HEK293 (cell line): ENCODE data around the gene ASB17.

Source experiments
- CTCF ChIA-PET: fragments of 350-600 bp; formaldehyde crosslinking; extraction: SDS; loops from one replicate; lab custom pipeline; 2021; ENCODE audit warnings: antibody characterized with exemption; lab: Yijun Ruan, JAX
- POLR2A ChIA-PET: fragments of 300-600 bp; formaldehyde crosslinking; extraction: SDS; loops from one replicate; lab custom pipeline; 2020; ENCODE audit warnings: antibody characterized with exemption, inconsistent platforms; lab: Yijun Ruan, JAX
- H3K27ac ChIP-seq: fragments of 200-500 bp; sonication (Bioruptor generic); 2 replicates; pipeline ENCODE4 v1.5.1; 2014; ENCODE audit warnings: low read depth, low read length, control low read depth, inconsistent platforms; ENCODE audit errors: extremely low read depth
- H3K36me3 ChIP-seq, 2 experiments: fragments of 200-500 bp in 1 of 2; sonication (Bioruptor generic) in 1 of 2; 1 replicate in 1 of 2; 2 replicates in 1 of 2; pipeline ENCODE4 v1.5.1; 2014 to 2017; ENCODE audit warnings: inconsistent platforms in 2 of 2, low read length in 2 of 2; ENCODE audit not compliant: control insufficient read depth in 2 of 2, insufficient read depth in 1 of 2
- H3K4me1 ChIP-seq: fragments of 200-500 bp; sonication (Bioruptor generic); 2 replicates; pipeline ENCODE4 v1.5.1; 2014; ENCODE audit warnings: mild to moderate bottlenecking, low read length, inconsistent platforms; ENCODE audit not compliant: control insufficient read depth, insufficient read depth
- H3K4me3 ChIP-seq: 2 replicates; pipeline ENCODE4 v1.5.1; 2011; ENCODE audit warnings: low read depth, mild to moderate bottlenecking, control low read depth, low read length, moderate library complexity
- H3K9me3 ChIP-seq: fragments of 200-500 bp; sonication (Bioruptor generic); 2 replicates; pipeline ENCODE4 v1.5.1; 2014; ENCODE audit warnings: low read depth, low read length, inconsistent platforms; ENCODE audit not compliant: control insufficient read depth, insufficient read depth
- GLI4 ChIP-seq: fragments of 450-650 bp; formaldehyde crosslinking; IDR thresholded peaks from 2 replicates; pipeline ENCODE4 v1.5.1; 2016; ENCODE audit warnings: missing biosample characterization, missing genetic modification characterization
- GLIS1 ChIP-seq: fragments of 450-650 bp; formaldehyde crosslinking; IDR thresholded peaks from 2 replicates; pipeline ENCODE4 v1.5.1; 2016; ENCODE audit warnings: missing biosample characterization, missing genetic modification characterization
- GLIS2 ChIP-seq: fragments of 450-650 bp; formaldehyde crosslinking; IDR thresholded peaks from 2 replicates; pipeline ENCODE4 v1.5.1; 2016; ENCODE audit warnings: missing biosample characterization, missing genetic modification characterization
- KLF10 ChIP-seq: fragments of 450-650 bp; IDR thresholded peaks from 2 replicates; pipeline ENCODE4 v1.5.1; 2018; ENCODE audit warnings: missing biosample characterization, mild to moderate bottlenecking, missing genetic modification characterization
- KLF8 ChIP-seq: fragments of 450-650 bp; formaldehyde crosslinking; IDR thresholded peaks from 2 replicates; pipeline ENCODE4 v1.5.1; 2016; ENCODE audit warnings: missing biosample characterization, missing genetic modification characterization
- PATZ1 ChIP-seq: fragments of 450-650 bp; formaldehyde crosslinking; IDR thresholded peaks from 2 replicates; pipeline ENCODE4 v1.5.1; 2016; ENCODE audit warnings: missing biosample characterization, missing genetic modification characterization
- TCF7L2 ChIP-seq: IDR thresholded peaks from 2 replicates; pipeline ENCODE4 v1.6.1; 2011; ENCODE audit warnings: low read depth, mild to moderate bottlenecking, inconsistent platforms, low read length, moderate library complexity, borderline replicate concordance
- ZBTB7A ChIP-seq: fragments of 450-650 bp; formaldehyde crosslinking; IDR thresholded peaks from 2 replicates; pipeline ENCODE4 v1.5.1; 2016; ENCODE audit warnings: low read depth, missing biosample characterization, missing genetic modification characterization
- ZEB2 ChIP-seq: fragments of 450-650 bp; formaldehyde crosslinking; IDR thresholded peaks from 2 replicates; pipeline ENCODE4 v1.5.1; 2016; ENCODE audit warnings: missing biosample characterization, missing genetic modification characterization
- ZNF112 ChIP-seq: fragments of 450-650 bp; formaldehyde crosslinking; IDR thresholded peaks from 2 replicates; pipeline ENCODE4 v1.5.0; 2017; ENCODE audit warnings: missing biosample characterization, missing genetic modification characterization
- ZNF138 ChIP-seq: fragments of 450-650 bp; formaldehyde crosslinking; IDR thresholded peaks from 2 replicates; pipeline ENCODE4 v1.5.1; 2016; ENCODE audit warnings: missing biosample characterization, missing genetic modification characterization, borderline replicate concordance
- ZNF416 ChIP-seq: fragments of 450-650 bp; formaldehyde crosslinking; IDR thresholded peaks from 2 replicates; pipeline ENCODE4 v1.5.1; 2016; ENCODE audit warnings: missing biosample characterization, missing genetic modification characterization
- ZNF518A ChIP-seq: fragments of 450-650 bp; formaldehyde crosslinking; conservative IDR thresholded peaks from 2 replicates; pipeline ENCODE4 v1.5.1; 2016; ENCODE audit warnings: low read depth, missing biosample characterization, missing genetic modification characterization
- ZNF549 ChIP-seq: fragments of 450-650 bp; IDR thresholded peaks from 2 replicates; pipeline ENCODE4 v1.5.1; 2018; ENCODE audit warnings: missing biosample characterization, missing genetic modification characterization, mild to moderate bottlenecking, inconsistent platforms, moderate library complexity
- ZNF558 ChIP-seq: fragments of 450-650 bp; formaldehyde crosslinking; IDR thresholded peaks from 2 replicates; pipeline ENCODE4 v1.5.1; 2016; ENCODE audit warnings: missing biosample characterization, missing genetic modification characterization
- ZNF600 ChIP-seq: fragments of 450-650 bp; formaldehyde crosslinking; IDR thresholded peaks from 2 replicates; pipeline ENCODE4 v1.5.1; 2016; ENCODE audit warnings: missing biosample characterization, missing genetic modification characterization
- ZNF658 ChIP-seq: fragments of 450-650 bp; formaldehyde crosslinking; IDR thresholded peaks from 2 replicates; pipeline ENCODE4; 2016; ENCODE audit warnings: missing biosample characterization, missing genetic modification characterization
- ZNF664 ChIP-seq: fragments of 450-650 bp; formaldehyde crosslinking; IDR thresholded peaks from 2 replicates; pipeline ENCODE4 v1.5.1; 2016; ENCODE audit warnings: missing biosample characterization, missing genetic modification characterization
- ZNF747 ChIP-seq: fragments of 450-650 bp; formaldehyde crosslinking; IDR thresholded peaks from 2 replicates; pipeline ENCODE4 v1.5.1; 2016; ENCODE audit warnings: missing biosample characterization, missing genetic modification characterization
- ZNF76 ChIP-seq: fragments of 450-650 bp; formaldehyde crosslinking; IDR thresholded peaks from 2 replicates; pipeline ENCODE4; 2016; ENCODE audit warnings: low read depth, missing biosample characterization, missing genetic modification characterization, borderline replicate concordance
- ZXDB ChIP-seq: fragments of 450-650 bp; formaldehyde crosslinking; IDR thresholded peaks from 2 replicates; pipeline ENCODE4 v1.5.1; 2016; ENCODE audit warnings: missing biosample characterization, missing genetic modification characterization
- TF ChIP-seq, protein P1 (sequence below): fragments of 450-650 bp; formaldehyde crosslinking; IDR thresholded peaks from 2 replicates; pipeline ENCODE4 v1.5.1; 2016; ENCODE audit warnings: missing biosample characterization, missing genetic modification characterization

The ASB17 gene

GRCh38 chr1:75879985-75880384 is 52.2 kb downstream of the ASB17 start (continued):
- TF ChIP-seq TCF7L2 (no peak), ZXDB (no peak), ZNF518A (tag by site-specific recombination) (no peak), ZNF558 (no peak), GLIS1 (tag by site-specific recombination) (no peak), ZNF138 (tag by site-specific recombination) (no peak), ZNF664 (tag by site-specific recombination) (no peak)

GRCh38 chr1:75870951-75871350 is 61.3 kb downstream of the ASB17 start:
- Histone ChIP-seq H3K36me3 (no peaks in the 10 kb centered on the region), H3K27ac (no peak overlapping the region), H3K4me1 (no peaks in the 10 kb centered on the region), H3K4me3 (no peak overlapping the region), H3K9me3 (no peaks in the 10 kb centered on the region)
- POLR2A ChIA-PET = no interaction called here
- CTCF ChIA-PET = no interaction called here
- TF ChIP-seq KLF8 (tag by site-specific recombination) (no peak), ZNF600 (tag by site-specific recombination) (no peak), ZNF658 (tag by site-specific recombination) (no peak), ZNF112 (tag by site-specific recombination) (no peak), ZNF549 (no peak), ZNF416 (tag by site-specific recombination) (no peak), KLF10 (tag by site-specific recombination) (no peak), ZEB2 (no peak), ZNF76 (no peak), ZBTB7A (no peak), ZNF747 (tag by site-specific recombination) (no peak), PATZ1 (tag by site-specific recombination) (no peak), GLI4 (tag by site-specific recombination) (no peak), GLIS2 (tag by site-specific recombination) (no peak)
- TF ChIP-seq, protein P1, sequence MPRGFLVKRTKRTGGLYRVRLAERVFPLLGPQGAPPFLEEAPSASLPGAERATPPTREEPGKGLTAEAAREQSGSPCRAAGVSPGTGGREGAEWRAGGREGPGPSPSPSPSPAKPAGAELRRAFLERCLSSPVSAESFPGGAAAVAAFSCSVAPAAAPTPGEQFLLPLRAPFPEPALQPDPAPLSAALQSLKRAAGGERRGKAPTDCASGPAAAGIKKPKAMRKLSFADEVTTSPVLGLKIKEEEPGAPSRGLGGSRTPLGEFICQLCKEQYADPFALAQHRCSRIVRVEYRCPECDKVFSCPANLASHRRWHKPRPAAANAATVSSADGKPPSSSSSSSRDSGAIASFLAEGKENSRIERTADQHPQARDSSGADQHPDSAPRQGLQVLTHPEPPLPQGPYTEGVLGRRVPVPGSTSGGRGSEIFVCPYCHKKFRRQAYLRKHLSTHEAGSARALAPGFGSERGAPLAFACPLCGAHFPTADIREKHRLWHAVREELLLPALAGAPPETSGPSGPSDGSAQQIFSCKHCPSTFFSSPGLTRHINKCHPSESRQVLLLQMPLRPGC (tag by site-specific recombination) = no peak
